Gastrocnemius medialis (tissue), 4 donors: ENCODE measurements around the gene RASSF5. TPM values are rescaled to one million over a fixed set of nuclear protein-coding genes. Genes with fewer than 3 reads are reported as not detected.
A peak's percentile ranks its signal among the peaks of the same experiment; 100 is the strongest.

Experiments
- ATAC-seq, 2 donors: fragments of 150-250 bp; one replicate each; pipeline ENCODE4 v1.9.1; 2016
- DNase-seq, 2 donors: peaks; one replicate each; pipeline ENCODE4 v3.0.0-alpha.2; 2019
- H3K27ac ChIP-seq, 4 donors: fragments of 200-600 bp; sonication (generic); 1 replicate in 1 of 4; 2 replicates in 3 of 4; pipeline ENCODE4 v1.5.1; 2016 to 2018; ENCODE audit warnings: mild to moderate bottlenecking in 2 of 4, moderate library complexity in 1 of 4
- H3K27me3 ChIP-seq, 3 donors: fragments of 200-600 bp; sonication (generic) in 2 of 3; 1 replicate in 1 of 3; 2 replicates in 2 of 3; pipeline versions ENCODE4 v1.5.1 to v1.6.0; 2016 to 2019; ENCODE audit warnings: mild to moderate bottlenecking in 1 of 3, moderate library complexity in 1 of 3
- H3K36me3 ChIP-seq, 2 donors: fragments of 200-600 bp; sonication (generic) in 1 of 2; one replicate each; pipeline ENCODE4 v1.5.1; 2017 to 2018
- H3K4me1 ChIP-seq, 2 donors: fragments of 200-600 bp; sonication (generic) in 1 of 2; one replicate each; pipeline ENCODE4 v1.5.1; 2016 to 2017; ENCODE audit warnings: mild to moderate bottlenecking in 2 of 2
- H3K4me3 ChIP-seq, 4 donors: fragments of 200-600 bp; sonication (generic) in 3 of 4; 1 replicate in 1 of 4; 2 replicates in 3 of 4; pipeline ENCODE4 v1.5.1; 2016 to 2019; ENCODE audit warnings: mild to moderate bottlenecking in 2 of 4
- H3K9me3 ChIP-seq, 3 donors: fragments of 200-600 bp; sonication (generic) in 2 of 3; 1 replicate in 1 of 3; 2 replicates in 2 of 3; pipeline ENCODE4 v1.5.1; 2016 to 2019
- CTCF ChIP-seq, 5 experiments: fragments of 450-650 bp in 3 of 5; fragments of 200-600 bp in 2 of 5; sonication (generic) in 2 of 5; IDR thresholded peaks in 4 of 5; conservative IDR thresholded peaks in 1 of 5; 1 replicate in 4 of 5; 2 replicates in 1 of 5; pipeline ENCODE4 v1.5.1; 2016 to 2019; ENCODE audit warnings: antibody characterized with exemption in 5 of 5, mild to moderate bottlenecking in 3 of 5, moderate library complexity in 3 of 5
- POLR2A ChIP-seq, 2 donors: fragments of 450-650 bp; IDR thresholded peaks; one replicate each; pipeline ENCODE4 v1.6.1; 2017; ENCODE audit warnings: antibody characterized with exemption in 2 of 2, mild to moderate bottlenecking in 2 of 2, moderate library complexity in 2 of 2
- in situ Hi-C, 4 donors: fragments of 200-750 bp; cut with MboI; loops; one replicate each; pipeline versions ENCODE4 v1.15.0 to v1.8.0; 2017; ENCODE audit warnings: low sequenced_read_pairs in 4 of 4
- intact Hi-C: fragments of 100-400 bp; cut with DNase I; formaldehyde crosslinking; loops from one replicate; pipeline ENCODE4 v1.15.1; 2023; ENCODE audit warnings: low total_unique reads
- total RNA-seq, 4 donors: library from RNA; depleted of rRNA; stranded (reverse); fragments of >200 nt; gene quantifications; one replicate each; pipeline versions ENCODE4 v1.1.0 to v1.2.3, GENCODE V29; 2016

Gene RASSF5
- total RNA-seq, 4 donors from 2014 or later = 5.9 to 15.9 (median 9.4) TPM

- Histone ChIP-seq H3K27ac (no peak overlapping the region), H3K27me3 (no peaks in the 10 kb centered on the region), H3K4me1 (peaks cover 3 to 7% of the 10 kb centered on the region in 2 donors), H3K36me3 (no peaks in the 10 kb centered on the region), H3K9me3 (no peaks in the 10 kb centered on the region), H3K4me3 (no peak overlapping the region)
- DNase-seq (no peak), ATAC-seq (no peak)
- in situ Hi-C loops (no loop called here), intact Hi-C loops (loop anchor here (5.0 kb wide), 1 partner anchor 55 kb away; no protein-coding TSS in a partner anchor)
- TF ChIP-seq CTCF (IDR thresholded peaks at IDR 0.05 in 4 of 5, conservative IDR thresholded peaks at IDR 0.05 in 1 of 5) (no peak), POLR2A (IDR thresholded peaks at IDR 0.05) (no peak)
These were observed 14.7 kb upstream of the RASSF5 start for GRCh38 chr1:206492589-206492988.

- Histone ChIP-seq H3K4me3 (no peak overlapping the region), H3K9me3 (no peaks in the 10 kb centered on the region), H3K27me3 (no peaks in the 10 kb centered on the region), H3K36me3 (no peaks in the 10 kb centered on the region), H3K27ac (no peak overlapping the region), H3K4me1 (peaks cover 3 to 7% of the 10 kb centered on the region in 2 donors)
- TF ChIP-seq POLR2A (IDR thresholded peaks at IDR 0.05) (no peak), CTCF (IDR thresholded peaks at IDR 0.05 in 4 of 5, conservative IDR thresholded peaks at IDR 0.05 in 1 of 5) (no peak)
- in situ Hi-C loops (no loop called here), intact Hi-C loops (loop anchor here (5.0 kb wide), 1 partner anchor 54 kb away; no protein-coding TSS in a partner anchor)
- ATAC-seq = no peak
- no peak for DNase-seq
These were observed 14.1 kb upstream of the RASSF5 start for GRCh38 chr1:206493279-206493678.

GRCh38 chr1:206495011-206495461 is 12.3 kb upstream of the RASSF5 start:
- Histone ChIP-seq H3K27me3 (no peaks in the 10 kb centered on the region), H3K9me3 (no peaks in the 10 kb centered on the region), H3K27ac (peak overlapping the region in 1 of 4 donors; percentile 2), H3K4me3 (no peak overlapping the region), H3K36me3 (no peaks in the 10 kb centered on the region), H3K4me1 (peaks cover 3 to 7% of the 10 kb centered on the region in 2 donors)
- DNase-seq (no peak), ATAC-seq (no peak)
- in situ Hi-C loops = no loop called here
- intact Hi-C loops = no loop called here
- no peak for TF ChIP-seq CTCF (IDR thresholded peaks at IDR 0.05 in 4 of 5, conservative IDR thresholded peaks at IDR 0.05 in 1 of 5)
- TF ChIP-seq POLR2A (IDR thresholded peaks at IDR 0.05) = no peak

- Histone ChIP-seq H3K27me3 (no peaks in the 10 kb centered on the region), H3K9me3 (no peaks in the 10 kb centered on the region), H3K4me3 (no peak overlapping the region), H3K27ac (peak overlapping the region in 1 of 4 donors; percentile 2), H3K36me3 (no peaks in the 10 kb centered on the region), H3K4me1 (peaks cover 3 to 7% of the 10 kb centered on the region in 2 donors)
- TF ChIP-seq CTCF (IDR thresholded peaks at IDR 0.05 in 4 of 5, conservative IDR thresholded peaks at IDR 0.05 in 1 of 5) (no peak), POLR2A (IDR thresholded peaks at IDR 0.05) (no peak)
- in situ Hi-C loops = no loop called here
- DNase-seq = no peak
- intact Hi-C loops = no loop called here
- ATAC-seq = no peak
These were observed 11.8 kb upstream of the RASSF5 start for GRCh38 chr1:206495493-206496046.
